Umbilical cord (tissue), 2 donors: ENCODE measurements around the gene COTL1. TPM values are rescaled to one million over a fixed set of nuclear protein-coding genes. Genes with fewer than 3 reads are reported as not detected.
"Not testable (repeated sequence)": the region's sequence is repeated elsewhere in the genome, so short reads cannot be mapped to it uniquely, and the experiment has no call there.

Source experiments
- DNase-seq: peaks from one replicate; pipeline ENCODE4 v3.0.0-alpha.2; 2015; ENCODE audit warnings: low spot score
- total RNA-seq: library from RNA; depleted of rRNA; stranded (reverse); fragments of >200 nt; gene quantifications from one replicate; pipeline ENCODE4 v1.2.3, GENCODE V29; 2014; ENCODE audit warnings: low replicate concordance; ENCODE audit not compliant: insufficient read depth

Gene COTL1
- total RNA-seq, 1 donor from 2014 or later: 101 TPM

GRCh38 chr16:84532855-84533486 lies 84.9 kb downstream of the COTL1 start:
- no peak for DNase-seq

GRCh38 chr16:84532291-84532724 lies 85.6 kb downstream of the COTL1 start:
- peak; percentile 97 for DNase-seq

GRCh38 chr16:84531671-84532111 lies 86.2 kb downstream of the COTL1 start:
- no peak for DNase-seq

- DNase-seq: no peak
Observed at GRCh38 chr16:84530590-84530989, 87.3 kb downstream of the COTL1 start.

GRCh38 chr16:84529607-84530006 lies 88.3 kb downstream of the COTL1 start:
- DNase-seq: no peak

- no peak for DNase-seq
Observed at GRCh38 chr16:84528322-84528721, 89.6 kb downstream of the COTL1 start.

GRCh38 chr16:84527532-84528269 lies 90.2 kb downstream of the COTL1 start:
- DNase-seq: peak; percentile 80

- DNase-seq: peak; percentile 93
Observed at GRCh38 chr16:84526794-84527531, 90.9 kb downstream of the COTL1 start.

GRCh38 chr16:84524941-84525581 lies 92.8 kb downstream of the COTL1 start:
- DNase-seq: not testable (repeated sequence)

- DNase-seq: no peak
Observed at GRCh38 chr16:84524346-84524920, 93.4 kb downstream of the COTL1 start.

GRCh38 chr16:84521497-84521770 lies 96.4 kb downstream of the COTL1 start:
- DNase-seq: no peak

GRCh38 chr16:84520725-84521496 lies 97.0 kb downstream of the COTL1 start:
- no peak for DNase-seq

- no peak for DNase-seq
Observed at GRCh38 chr16:84519855-84520254, 98.0 kb downstream of the COTL1 start.

GRCh38 chr16:84518804-84519341 lies 99.0 kb downstream of the COTL1 start:
- DNase-seq: no peak

- DNase-seq: not testable (repeated sequence)
Observed at GRCh38 chr16:84518220-84518619, 99.7 kb downstream of the COTL1 start.

- no peak for DNase-seq
Observed at GRCh38 chr16:84517366-84517765, 100.5 kb downstream of the COTL1 start.
